Measurements from ENCODE around the gene MOSMO. TPM values are rescaled to one million over a fixed set of nuclear protein-coding genes. Genes with fewer than 3 reads are reported as not detected.
"Not testable (repeated sequence)": the region's sequence is repeated elsewhere in the genome, so short reads cannot be mapped to it uniquely, and the experiment has no call there.

Gene MOSMO
- total RNA-seq, 1 donor from 2014 or later = 9.9 TPM

DNA sequence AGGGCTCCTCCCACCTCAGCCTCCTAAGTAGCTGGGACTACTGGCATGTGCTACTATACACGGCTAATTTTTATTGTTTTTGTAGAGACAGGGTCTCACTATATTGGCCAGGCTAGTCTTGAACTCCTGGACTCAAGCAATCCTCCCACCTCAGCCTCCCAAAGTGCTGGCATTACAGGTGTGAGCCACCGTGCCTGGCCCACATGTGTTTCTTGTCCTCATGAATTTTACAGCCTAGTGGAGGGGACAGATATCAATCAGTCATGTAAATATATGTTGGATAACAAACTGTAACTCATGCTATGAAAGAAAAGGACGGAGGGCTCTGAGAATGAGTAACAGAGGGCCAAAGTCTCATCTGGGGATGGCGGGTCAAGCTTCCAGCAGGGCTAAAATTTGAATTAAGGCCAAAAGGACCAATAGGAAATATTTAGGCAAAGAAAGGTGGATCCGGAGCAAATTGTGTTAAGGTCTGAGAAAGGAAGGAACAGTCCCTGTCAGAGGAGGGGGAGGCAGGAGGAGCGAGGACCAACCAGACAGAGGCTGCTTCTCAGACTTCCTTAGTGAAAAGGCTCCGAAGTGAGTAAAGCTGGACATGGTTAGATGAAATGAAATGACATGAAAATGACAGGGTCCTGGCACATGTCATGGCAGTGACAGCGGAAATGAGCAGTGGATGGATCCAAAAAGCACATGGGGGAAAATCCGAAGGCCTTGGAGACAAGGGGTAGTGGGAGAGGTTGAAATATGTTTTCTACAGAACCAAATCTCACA is 10.8 kb upstream of the MOSMO start:
- no peak for DNase-seq (ENCODE audit: missing footprints)
- ATAC-seq = no peak
- intact Hi-C loops (cut with DNase I) = no loop called here

DNA sequence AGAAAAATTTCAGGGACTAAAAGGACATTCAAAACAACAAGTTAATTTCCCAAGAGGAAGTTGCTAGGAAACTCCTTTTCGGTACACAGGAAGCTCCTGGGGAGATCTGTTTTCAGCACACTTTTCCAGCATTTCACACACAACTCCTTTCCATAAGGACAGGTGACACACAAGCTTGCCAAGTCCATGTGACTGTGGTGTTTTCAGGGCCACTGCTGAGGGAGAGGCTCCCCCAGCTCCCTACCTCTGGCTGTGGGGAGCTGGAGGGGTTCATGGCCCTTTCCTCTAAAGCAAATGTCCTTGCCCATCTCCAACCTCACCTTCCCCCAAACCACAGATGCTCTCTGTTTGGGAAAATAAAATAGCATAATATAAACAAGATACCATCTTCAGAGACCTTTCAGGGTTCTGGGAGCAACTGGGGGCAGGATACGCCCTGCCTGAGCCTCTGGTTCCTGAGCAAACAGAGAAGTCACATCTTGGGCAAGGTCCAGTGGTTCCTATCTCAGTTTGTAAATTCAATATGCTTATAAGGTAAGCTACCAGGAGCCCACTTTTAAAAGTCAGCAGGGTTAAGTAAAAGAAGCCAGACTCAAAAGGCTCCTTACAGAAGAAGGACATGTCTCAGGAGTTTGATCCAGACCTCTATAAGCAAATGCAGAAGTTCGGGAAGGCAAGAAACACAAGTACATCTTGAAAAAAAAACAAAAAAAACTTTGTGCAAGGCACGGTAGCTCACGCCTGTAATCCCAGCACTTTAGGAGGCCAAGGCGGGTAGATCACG is 10.0 kb upstream of the MOSMO start:
- ATAC-seq (no peak), DNase-seq (ENCODE audit: missing footprints) (no peak)
- intact Hi-C loops (cut with DNase I) = no loop called here

DNA sequence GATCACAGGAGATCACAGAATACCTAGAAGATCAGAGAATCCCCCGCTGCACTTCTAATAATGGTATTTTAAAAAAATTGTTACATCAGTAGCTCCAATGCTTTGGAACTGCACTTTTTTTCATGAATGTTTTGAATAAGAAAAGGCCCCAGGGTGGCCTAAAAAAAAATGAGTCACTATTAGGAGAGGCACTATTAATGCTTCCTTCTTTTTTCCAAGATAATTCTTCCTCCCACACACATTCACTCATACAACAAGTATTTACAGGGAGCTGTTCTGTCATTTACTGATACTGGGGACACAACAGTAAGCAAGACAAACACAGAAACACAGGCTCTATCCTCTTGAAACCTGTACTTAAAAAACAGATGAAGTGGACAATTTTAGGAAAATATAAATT is 6.3 kb upstream of the MOSMO start:
- no peak for DNase-seq (ENCODE audit: missing footprints)
- ATAC-seq = no peak
- intact Hi-C loops (cut with DNase I) = loop anchor here (1.0 to 5.0 kb wide), 3 partner anchors 76 to 187 kb away; no protein-coding TSS in a partner anchor

DNA sequence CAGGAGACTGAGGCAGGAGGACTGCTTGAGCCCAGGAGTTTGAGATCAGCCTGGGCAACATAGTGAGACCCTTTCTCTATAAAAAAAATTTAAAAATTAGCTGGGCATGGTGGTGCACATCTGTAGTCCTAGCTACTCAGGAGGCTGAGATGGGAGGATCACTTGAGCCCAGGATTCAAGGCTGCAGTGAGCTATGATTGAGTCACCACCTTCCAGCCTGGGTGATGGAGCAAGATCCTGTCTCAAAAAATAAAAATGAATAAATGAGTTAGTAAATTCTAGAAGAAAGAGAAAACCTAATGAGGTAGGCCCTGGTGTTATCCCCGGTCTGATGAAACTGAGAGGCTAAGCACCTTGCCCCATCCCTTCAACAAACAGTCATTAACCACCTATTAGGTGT is 5.9 kb upstream of the MOSMO start:
- intact Hi-C loops (cut with DNase I) = loop anchor here (5.0 kb wide), 1 partner anchor 95 kb away; no protein-coding TSS in a partner anchor
- not testable (repeated sequence) for DNase-seq (ENCODE audit: missing footprints); ATAC-seq

DNA sequence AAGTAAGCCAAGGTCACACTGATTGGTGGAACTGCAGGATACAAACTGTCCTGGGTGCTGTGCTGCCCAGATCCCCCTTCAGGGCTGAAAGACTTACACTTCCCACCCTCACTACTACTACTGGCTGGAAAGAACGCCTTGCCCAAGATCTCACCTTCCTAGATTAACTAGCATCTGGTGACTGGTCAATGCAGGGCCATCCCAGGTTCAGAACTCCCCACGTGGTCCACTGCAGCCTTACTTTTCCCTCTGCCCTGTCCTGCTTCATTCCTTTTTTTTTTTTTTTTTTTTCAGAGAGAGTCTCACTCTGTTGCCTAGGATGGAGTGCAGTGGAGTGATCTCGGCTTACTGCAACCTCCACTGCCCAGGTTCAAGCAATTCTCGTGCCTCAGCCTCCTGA is 4.7 kb upstream of the MOSMO start:
- intact Hi-C loops (cut with DNase I) = loop anchor here (5.0 kb wide), 1 partner anchor 94 kb away; no protein-coding TSS in a partner anchor
- ATAC-seq (no peak), DNase-seq (ENCODE audit: missing footprints) (no peak)

DNA sequence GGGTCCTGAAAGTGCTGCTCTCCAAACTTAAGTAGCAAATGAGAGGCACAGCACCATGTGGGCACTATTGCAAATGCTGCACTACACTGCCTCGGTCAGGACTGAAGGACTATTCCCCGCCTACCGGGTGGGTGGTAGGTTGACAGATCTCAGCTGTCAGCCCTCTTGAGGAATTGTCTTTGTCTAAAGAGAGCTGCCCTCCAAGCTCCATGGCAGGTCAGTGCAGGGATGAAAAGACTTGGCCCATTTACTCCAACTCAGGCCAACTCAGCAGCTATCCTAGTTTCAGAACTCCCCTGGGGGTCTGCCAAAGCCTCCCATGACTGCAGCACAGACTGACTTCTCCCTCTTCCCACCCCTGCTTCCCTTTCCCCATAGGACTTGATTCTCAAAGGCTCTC is 3.6 kb upstream of the MOSMO start:
- intact Hi-C loops (cut with DNase I) = loop anchor here (5.0 kb wide), 1 partner anchor 93 kb away; no protein-coding TSS in a partner anchor
- no peak for ATAC-seq
- no peak for DNase-seq (ENCODE audit: missing footprints)

DNA sequence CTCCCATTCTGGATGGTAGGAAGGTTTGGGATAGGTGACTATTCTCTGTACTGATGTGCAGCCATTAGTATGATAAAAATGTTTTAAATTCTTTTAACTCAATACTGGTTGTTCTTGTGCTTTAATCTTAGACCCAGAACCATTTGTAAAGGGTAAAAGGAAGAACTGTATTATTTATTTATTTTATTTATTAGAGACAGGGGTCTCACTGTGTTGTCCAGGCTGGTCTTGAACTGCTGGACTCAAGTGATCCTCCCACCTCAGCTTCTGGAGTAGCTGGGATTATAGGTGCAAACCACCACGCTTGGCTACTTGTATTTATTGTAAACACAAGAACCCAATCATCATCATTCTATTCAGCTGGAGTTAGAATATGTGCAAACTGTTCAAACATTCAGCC is 2.2 kb upstream of the MOSMO start:
- ATAC-seq (no peak), DNase-seq (ENCODE audit: missing footprints) (no peak)
- intact Hi-C loops (cut with DNase I) = loop anchor here (5.0 kb wide), 1 partner anchor 292 kb away; the partner anchor contains the start of gene POLR3E

DNA sequence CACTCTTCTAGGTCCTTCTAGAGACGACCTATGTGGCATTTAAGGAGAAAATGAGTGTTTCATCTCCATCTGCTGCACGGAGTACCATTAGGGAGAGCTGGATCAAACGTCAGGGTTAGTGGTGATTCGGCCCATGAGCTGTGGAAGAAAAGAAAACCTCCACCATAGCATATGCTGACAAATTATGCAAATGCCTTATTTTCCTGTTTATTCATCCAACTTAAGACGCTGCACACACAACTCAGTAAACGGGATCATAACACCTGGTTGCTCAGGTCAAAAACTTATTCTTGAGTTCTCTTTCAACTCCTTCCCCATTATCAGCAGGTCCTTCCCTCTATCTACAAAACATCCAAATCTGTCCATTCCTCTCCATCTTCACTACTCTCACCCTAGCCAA is 1.3 kb upstream of the MOSMO start:
- DNase-seq (ENCODE audit: missing footprints) = no peak
- no peak for ATAC-seq
- intact Hi-C loops (cut with DNase I) = loop anchor here (5.0 kb wide), 1 partner anchor 291 kb away; the partner anchor contains the start of gene POLR3E

DNA sequence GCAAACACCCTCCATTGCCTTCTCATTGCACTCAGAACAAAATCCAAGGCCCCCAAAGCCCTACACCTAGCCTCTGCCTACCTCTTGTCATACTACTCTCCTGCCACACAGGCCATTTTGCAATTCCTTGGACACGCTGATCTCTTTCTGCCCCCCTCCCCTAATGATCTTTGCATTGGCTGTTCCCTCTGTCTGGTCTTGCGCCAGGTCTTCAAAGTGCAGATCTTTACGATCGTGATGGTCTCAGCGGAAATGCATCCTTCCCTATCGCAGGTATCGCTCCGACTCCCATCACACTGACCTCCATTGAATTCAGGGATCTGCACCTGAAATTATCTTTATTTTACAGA is 777 bp upstream of the MOSMO start:
- no peak for DNase-seq (ENCODE audit: missing footprints)
- ATAC-seq = no peak
- intact Hi-C loops (cut with DNase I) = loop anchor here (5.0 kb wide), 1 partner anchor 290 kb away; the partner anchor contains the start of gene POLR3E

DNA sequence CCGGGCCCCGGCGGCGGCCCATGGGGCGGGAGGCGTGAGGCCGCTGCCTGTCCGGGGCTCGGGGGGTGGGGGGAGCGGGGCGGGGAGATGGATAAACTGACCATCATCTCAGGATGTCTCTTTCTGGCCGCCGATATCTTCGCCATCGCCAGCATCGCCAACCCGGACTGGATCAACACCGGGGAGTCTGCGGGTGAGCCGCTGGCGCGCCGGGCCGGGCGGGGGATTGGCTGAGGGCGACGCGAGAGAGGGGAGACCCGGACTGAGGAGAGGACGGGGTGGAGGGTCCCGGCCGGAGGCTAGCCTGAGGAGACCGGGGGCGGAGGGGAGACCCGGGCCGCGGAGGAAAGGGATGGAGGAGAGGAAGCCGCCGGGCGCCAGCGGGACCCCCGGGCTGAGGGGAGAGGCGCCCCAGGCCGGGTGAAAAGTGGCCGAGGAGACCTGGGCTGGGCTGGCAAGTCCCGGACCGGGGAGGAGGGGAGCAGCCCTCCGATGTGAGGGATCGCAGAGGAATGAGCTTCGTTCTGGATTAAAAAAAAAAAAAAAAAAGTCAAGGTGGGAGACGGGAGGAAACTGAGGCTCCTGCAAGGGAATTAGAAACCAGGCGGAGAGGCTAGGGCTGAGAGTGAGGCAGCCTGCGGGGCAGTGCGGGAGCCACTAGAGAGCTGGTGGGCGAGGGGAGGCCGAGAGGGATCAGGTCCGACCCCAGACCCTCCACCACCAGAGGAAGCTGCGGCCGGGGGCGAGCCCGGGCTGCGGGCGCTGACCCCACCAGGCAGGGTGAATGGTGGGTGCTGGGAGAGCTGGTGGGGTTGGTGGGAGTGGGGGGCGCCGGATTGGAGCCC is 526 bp downstream of the MOSMO start:
- intact Hi-C loops (cut with DNase I) = loop anchor here (5.0 kb wide), 1 partner anchor 289 kb away; the partner anchor contains the start of gene POLR3E
- ATAC-seq = no peak
- DNase-seq (ENCODE audit: missing footprints) = peak; percentile 72

DNA sequence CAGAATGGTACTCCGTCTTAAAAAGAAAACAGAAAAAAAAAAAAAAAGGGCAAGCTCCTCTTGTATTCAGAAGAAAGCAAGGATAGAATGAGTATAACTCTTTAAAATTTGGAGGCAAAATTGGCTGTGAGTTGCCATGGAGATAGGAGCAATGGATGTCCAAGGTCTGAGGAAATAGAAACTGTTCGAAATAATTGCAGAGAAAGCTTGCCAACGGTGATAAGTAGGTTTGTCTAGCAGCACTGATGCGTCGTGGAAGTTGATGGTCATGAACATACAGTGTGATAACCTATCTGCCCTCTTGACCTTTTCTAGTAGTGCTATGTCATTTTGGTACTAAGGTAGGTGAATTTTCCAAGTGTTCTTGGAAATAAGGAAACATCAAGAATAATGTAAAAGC is 3.0 kb downstream of the MOSMO start:
- no peak for DNase-seq (ENCODE audit: missing footprints)
- intact Hi-C loops (cut with DNase I) = no loop called here
- no peak for ATAC-seq

DNA sequence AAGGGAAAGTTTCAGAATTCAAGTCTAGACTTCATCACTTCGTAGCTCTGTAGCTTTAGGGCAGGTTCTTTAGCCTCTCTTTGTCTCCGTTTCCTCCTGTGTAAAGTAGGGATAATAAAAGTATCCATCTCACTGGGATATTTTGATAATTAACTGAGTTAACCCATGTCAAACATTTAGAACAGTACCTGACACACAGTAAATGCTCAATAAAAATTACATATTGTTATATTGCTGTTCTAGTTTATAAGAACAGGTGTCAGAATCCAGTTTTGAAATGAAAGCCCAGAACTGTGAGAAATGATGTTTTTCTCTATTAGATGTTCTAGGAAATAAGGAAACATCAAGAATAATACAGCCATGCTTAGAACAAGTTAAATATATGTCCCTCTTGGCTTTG is 4.3 kb downstream of the MOSMO start:
- no peak for ATAC-seq
- no peak for DNase-seq (ENCODE audit: missing footprints)
- intact Hi-C loops (cut with DNase I) = no loop called here

DNA sequence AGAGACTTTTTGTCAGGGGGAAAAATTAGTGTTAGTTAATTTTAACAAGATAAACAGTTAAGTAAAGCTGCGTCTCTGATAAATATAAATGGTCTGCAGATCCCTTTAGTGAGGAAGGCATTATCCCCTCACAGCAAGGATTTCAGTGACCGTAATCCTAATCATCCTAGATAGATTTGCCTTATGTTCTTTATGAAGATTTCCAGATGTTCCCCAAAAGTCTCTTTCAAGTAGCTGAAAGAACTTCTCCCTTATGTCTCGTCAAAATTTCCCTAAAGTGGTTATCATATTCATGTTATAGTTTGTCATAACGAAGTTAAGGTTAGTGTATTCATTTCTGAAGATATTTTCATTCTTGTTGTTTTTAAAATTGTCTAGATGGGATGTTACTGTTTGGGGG is 5.6 kb downstream of the MOSMO start:
- intact Hi-C loops (cut with DNase I) = no loop called here
- DNase-seq (ENCODE audit: missing footprints) (no peak), ATAC-seq (no peak)

DNA sequence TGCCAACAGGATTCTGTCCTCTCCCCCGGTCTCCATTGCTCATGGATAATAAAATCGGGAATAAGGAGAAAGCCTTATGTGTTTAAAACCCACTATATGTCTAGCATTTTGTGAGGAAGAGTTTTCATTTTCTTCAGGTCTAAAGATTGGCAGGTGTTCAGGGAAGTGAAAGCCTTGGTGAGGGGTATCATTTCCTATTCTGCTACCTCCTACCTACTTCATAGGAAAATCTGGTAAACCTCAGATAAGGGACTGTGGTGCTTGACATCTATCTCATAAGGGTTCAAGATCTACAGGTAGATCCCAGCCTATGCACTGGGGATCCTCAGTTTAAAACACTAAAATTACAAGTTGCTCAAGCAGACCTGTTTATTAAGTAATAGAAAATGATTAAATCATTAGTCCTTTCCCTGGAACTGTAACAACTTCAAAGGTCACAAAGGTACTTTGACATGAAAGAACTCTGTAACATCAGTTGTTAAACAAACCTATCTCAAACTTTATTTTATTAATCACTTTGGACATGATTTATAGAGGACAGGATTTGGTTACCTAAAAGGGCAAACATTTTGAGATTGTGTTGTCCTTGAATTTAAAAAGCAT is 6.5 kb downstream of the MOSMO start:
- no peak for DNase-seq (ENCODE audit: missing footprints)
- intact Hi-C loops (cut with DNase I) = no loop called here

DNA sequence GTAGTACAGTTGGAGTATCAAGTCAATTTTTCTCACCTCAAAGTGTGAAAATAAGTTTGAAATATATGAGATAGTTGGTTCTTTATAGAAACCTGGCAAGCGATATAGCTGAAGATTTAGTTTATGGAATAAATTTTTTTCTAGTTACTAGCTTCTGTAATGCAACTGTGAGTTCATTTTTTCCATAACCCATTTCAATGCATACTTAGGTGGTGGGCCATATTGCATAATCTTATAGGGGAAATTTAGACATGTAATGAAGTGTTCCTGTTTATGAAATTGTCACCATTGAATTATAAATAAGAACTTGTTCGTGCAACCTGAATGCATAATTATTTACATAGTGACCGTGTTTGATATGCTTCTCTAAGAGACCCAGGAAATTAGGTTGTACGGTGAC is 9.0 kb downstream of the MOSMO start:
- ATAC-seq = no peak
- intact Hi-C loops (cut with DNase I) = no loop called here
- DNase-seq (ENCODE audit: missing footprints) = no peak

More for the DNA sequence above, 6.5 kb downstream of the MOSMO start:
- ATAC-seq = no peak

DNA sequence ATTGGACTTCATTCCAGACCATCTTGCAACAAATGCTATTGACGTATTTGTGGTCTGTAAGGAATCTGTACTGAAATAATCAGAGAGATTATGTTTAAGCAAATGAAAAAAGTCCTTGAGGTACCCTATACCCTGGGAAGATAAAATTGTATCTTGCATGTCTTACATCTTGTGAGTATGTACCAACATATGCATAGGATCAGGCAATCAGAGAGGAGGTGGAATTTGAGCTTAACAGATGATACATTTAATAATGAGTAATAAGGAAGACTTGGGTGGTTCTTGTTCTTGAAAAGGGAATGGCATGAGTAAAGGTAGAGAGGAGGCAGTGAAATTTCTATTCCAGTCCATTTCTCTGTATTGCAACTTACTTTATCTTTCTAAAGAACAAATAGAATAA is 10.6 kb downstream of the MOSMO start:
- no peak for DNase-seq (ENCODE audit: missing footprints)
- intact Hi-C loops (cut with DNase I) = no loop called here
- ATAC-seq = no peak

DNA sequence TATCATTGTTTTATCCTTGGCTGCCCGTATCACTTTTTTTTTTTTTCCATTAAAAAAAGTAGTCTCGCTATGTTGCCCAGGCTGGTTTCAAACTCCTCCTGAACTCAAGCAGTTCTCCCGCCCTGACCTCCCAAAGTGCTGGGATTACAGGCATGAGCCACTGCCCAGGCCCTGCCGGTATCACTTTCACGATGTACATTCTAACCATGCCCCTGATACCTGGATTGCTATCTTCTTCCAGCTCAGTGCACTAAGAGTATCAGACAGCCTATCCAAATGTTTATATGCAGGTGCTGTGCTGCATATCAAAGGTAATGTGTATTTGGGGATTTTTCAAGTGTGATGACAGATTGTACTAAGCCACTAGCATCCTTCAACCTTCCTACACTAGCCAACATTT is 14.2 kb downstream of the MOSMO start:
- DNase-seq (ENCODE audit: missing footprints) (no peak), ATAC-seq (no peak)
- intact Hi-C loops (cut with DNase I) = no loop called here

DNA sequence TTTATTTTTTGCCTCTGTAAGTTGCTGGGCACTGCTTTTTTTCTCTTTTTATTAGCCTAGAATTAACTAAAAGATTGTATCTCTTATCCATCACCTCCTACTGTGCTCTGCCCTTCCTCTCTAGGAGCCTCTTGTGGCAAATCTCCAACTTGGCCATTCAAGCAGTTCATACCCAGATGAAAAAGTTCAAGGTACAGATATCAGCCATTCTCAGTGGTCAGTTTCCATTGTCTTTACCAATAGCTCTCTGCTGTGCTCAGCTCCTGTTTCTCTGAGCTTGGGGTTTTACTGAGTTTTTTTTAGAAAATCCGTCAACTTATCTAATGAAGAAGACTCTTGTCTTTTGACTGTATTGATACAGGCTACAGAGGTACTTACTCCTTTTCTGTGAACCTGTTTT is 15.6 kb downstream of the MOSMO start:
- DNase-seq (ENCODE audit: missing footprints) (no peak), ATAC-seq (no peak)
- intact Hi-C loops (cut with DNase I) = no loop called here

DNA sequence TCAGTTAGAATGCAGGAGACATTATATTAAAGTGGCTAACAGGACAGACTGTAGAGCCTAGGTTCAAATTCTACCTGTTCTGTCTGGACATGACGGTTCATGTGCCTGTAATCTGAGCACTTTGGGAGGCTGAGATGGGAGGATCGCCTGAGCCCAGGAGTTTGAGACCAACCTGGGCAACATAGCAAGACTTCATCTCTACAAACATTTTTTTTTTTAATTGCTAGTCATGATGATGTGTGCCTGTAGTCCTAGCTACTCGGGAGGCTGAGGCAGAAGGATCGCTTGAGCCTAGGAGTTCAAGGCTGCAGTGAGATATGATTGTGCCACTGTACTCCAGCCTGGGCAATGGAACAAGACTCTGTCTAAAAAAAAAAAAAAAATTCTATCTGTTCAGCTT is 16.9 kb downstream of the MOSMO start:
- ATAC-seq; DNase-seq (ENCODE audit: missing footprints); intact Hi-C loops (cut with DNase I): not testable (repeated sequence)
